ENCODE measurements around the gene CNTN4.

- TF ChIP-seq, protein P1, sequence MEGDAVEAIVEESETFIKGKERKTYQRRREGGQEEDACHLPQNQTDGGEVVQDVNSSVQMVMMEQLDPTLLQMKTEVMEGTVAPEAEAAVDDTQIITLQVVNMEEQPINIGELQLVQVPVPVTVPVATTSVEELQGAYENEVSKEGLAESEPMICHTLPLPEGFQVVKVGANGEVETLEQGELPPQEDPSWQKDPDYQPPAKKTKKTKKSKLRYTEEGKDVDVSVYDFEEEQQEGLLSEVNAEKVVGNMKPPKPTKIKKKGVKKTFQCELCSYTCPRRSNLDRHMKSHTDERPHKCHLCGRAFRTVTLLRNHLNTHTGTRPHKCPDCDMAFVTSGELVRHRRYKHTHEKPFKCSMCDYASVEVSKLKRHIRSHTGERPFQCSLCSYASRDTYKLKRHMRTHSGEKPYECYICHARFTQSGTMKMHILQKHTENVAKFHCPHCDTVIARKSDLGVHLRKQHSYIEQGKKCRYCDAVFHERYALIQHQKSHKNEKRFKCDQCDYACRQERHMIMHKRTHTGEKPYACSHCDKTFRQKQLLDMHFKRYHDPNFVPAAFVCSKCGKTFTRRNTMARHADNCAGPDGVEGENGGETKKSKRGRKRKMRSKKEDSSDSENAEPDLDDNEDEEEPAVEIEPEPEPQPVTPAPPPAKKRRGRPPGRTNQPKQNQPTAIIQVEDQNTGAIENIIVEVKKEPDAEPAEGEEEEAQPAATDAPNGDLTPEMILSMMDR (IDR thresholded peaks at IDR 0.05) = no peak
- no peak for TF ChIP-seq EZH2phosphoT487 (IDR thresholded peaks at IDR 0.05)
Measured at GRCh38 chr3:3020209-3020608, 921.5 kb downstream of the CNTN4 start.
